ENCODE results near the gene PLPP3.
A peak's percentile ranks its signal among the peaks of the same experiment; 100 is the strongest.

The PLPP3 gene

GRCh38 chr1:56516539-56517252, 62.7 kb downstream of the PLPP3 start:
- TF ChIP-seq REST (IDR thresholded peaks at IDR 0.05; ENCODE audit: insufficient read depth in 1 of 2, low read depth in 2 of 2, low read length in 2 of 2): no peak
- no peak for TF ChIP-seq TAF1 (IDR thresholded peaks at IDR 0.05; ENCODE audit: borderline replicate concordance, insufficient read depth, low read length)
- TF ChIP-seq POLR2AphosphoS5 (IDR thresholded peaks at IDR 0.05; ENCODE audit: low read depth, low read length): no peak
- TF ChIP-seq SIN3A (IDR thresholded peaks at IDR 0.05; ENCODE audit: borderline replicate concordance, insufficient read depth, low read length): no peak
- no peak for TF ChIP-seq FOXP2 (optimal IDR thresholded peaks at IDR 0.05; ENCODE audit: borderline replicate concordance, extremely low read depth, extremely low read length, insufficient read depth)

GRCh38 chr1:56515898-56516538, 63.3 kb downstream of the PLPP3 start:
- no peak for TF ChIP-seq POLR2AphosphoS5 (IDR thresholded peaks at IDR 0.05; ENCODE audit: low read depth, low read length)
- TF ChIP-seq TAF1 (IDR thresholded peaks at IDR 0.05; ENCODE audit: borderline replicate concordance, insufficient read depth, low read length): no peak
- TF ChIP-seq FOXP2 (optimal IDR thresholded peaks at IDR 0.05; ENCODE audit: borderline replicate concordance, extremely low read depth, extremely low read length, insufficient read depth): no peak
- TF ChIP-seq REST (IDR thresholded peaks at IDR 0.05; ENCODE audit: insufficient read depth in 1 of 2, low read depth in 2 of 2, low read length in 2 of 2): no peak
- TF ChIP-seq SIN3A (IDR thresholded peaks at IDR 0.05; ENCODE audit: borderline replicate concordance, insufficient read depth, low read length): no peak

- TF ChIP-seq TAF1 (IDR thresholded peaks at IDR 0.05; ENCODE audit: borderline replicate concordance, insufficient read depth, low read length) (no peak), REST (IDR thresholded peaks at IDR 0.05; ENCODE audit: insufficient read depth in 1 of 2, low read depth in 2 of 2, low read length in 2 of 2) (peak in 1 of 2 experiments; percentile 44; a peak in 1 of 4 replicates)
These were observed 66.5 kb downstream of the PLPP3 start for GRCh38 chr1:56512724-56513494.

GRCh38 chr1:56511766-56512165, 67.6 kb downstream of the PLPP3 start:
- TF ChIP-seq TAF1 (IDR thresholded peaks at IDR 0.05; ENCODE audit: borderline replicate concordance, insufficient read depth, low read length): no peak
- no peak for TF ChIP-seq REST (IDR thresholded peaks at IDR 0.05; ENCODE audit: insufficient read depth in 1 of 2, low read depth in 2 of 2, low read length in 2 of 2)
- no peak for TF ChIP-seq FOXP2 (optimal IDR thresholded peaks at IDR 0.05; ENCODE audit: borderline replicate concordance, extremely low read depth, extremely low read length, insufficient read depth)
- TF ChIP-seq SIN3A (IDR thresholded peaks at IDR 0.05; ENCODE audit: borderline replicate concordance, insufficient read depth, low read length): no peak
- TF ChIP-seq POLR2AphosphoS5 (IDR thresholded peaks at IDR 0.05; ENCODE audit: low read depth, low read length): no peak

Measured in PFSK-1 (cell line).